UCSD-AML1 (cell line): Measurements from ENCODE around the gene TCF7L2.
"Not testable (repeated sequence)": the region's sequence is repeated elsewhere in the genome, so short reads cannot be mapped to it uniquely, and the experiment has no call there.

Experiments used
- DNase-seq: peaks from one replicate; lab custom pipeline; 2025; ENCODE audit not compliant: unreplicated experiment; lab: John Stamatoyannopoulos, UW

Gene TCF7L2

GRCh38 chr10:113061557-113061956, 111.5 kb downstream of the TCF7L2 start:
- DNase-seq = no peak

- DNase-seq = no peak
These were observed 113.3 kb downstream of the TCF7L2 start for GRCh38 chr10:113063043-113063967.

- no peak for DNase-seq
These were observed 114.0 kb downstream of the TCF7L2 start for GRCh38 chr10:113064039-113064438.

GRCh38 chr10:113066120-113066519, 116.1 kb downstream of the TCF7L2 start:
- DNase-seq = not testable (repeated sequence)

- DNase-seq = no peak
These were observed 116.7 kb downstream of the TCF7L2 start for GRCh38 chr10:113066561-113067312.

- DNase-seq = no peak
These were observed 117.5 kb downstream of the TCF7L2 start for GRCh38 chr10:113067501-113067900.

- DNase-seq = no peak
These were observed 118.3 kb downstream of the TCF7L2 start for GRCh38 chr10:113068178-113068890.

- DNase-seq = no peak
These were observed 119.5 kb downstream of the TCF7L2 start for GRCh38 chr10:113069595-113069994.

GRCh38 chr10:113071446-113071845, 121.4 kb downstream of the TCF7L2 start:
- DNase-seq = no peak

GRCh38 chr10:113073549-113074189, 123.6 kb downstream of the TCF7L2 start:
- DNase-seq = no peak

GRCh38 chr10:113076949-113077348, 126.9 kb downstream of the TCF7L2 start:
- no peak for DNase-seq

- DNase-seq = no peak
These were observed 128.3 kb downstream of the TCF7L2 start for GRCh38 chr10:113078282-113078907.

GRCh38 chr10:113080061-113080924, 130.2 kb downstream of the TCF7L2 start:
- DNase-seq = no peak

- no peak for DNase-seq
These were observed 130.8 kb downstream of the TCF7L2 start for GRCh38 chr10:113080925-113081229.

- no peak for DNase-seq
These were observed 134.0 kb downstream of the TCF7L2 start for GRCh38 chr10:113084031-113084430.

- no peak for DNase-seq
These were observed 135.7 kb downstream of the TCF7L2 start for GRCh38 chr10:113085776-113086175.

- DNase-seq = no peak
These were observed 136.2 kb downstream of the TCF7L2 start for GRCh38 chr10:113086282-113086681.

GRCh38 chr10:113087165-113088029, 137.3 kb downstream of the TCF7L2 start:
- DNase-seq = peak; percentile 31

- no peak for DNase-seq
These were observed 138.1 kb downstream of the TCF7L2 start for GRCh38 chr10:113088194-113088593.
